ENCODE results near the gene TMEM171. TPM values are rescaled to one million over a fixed set of nuclear protein-coding genes. Genes with fewer than 3 reads are reported as not detected.

TMEM171 gene
- total and polyA plus RNA-seq, 4 donors, result 1.0 to 2.1 (median 1.4) TPM; not detected in 1

DNA sequence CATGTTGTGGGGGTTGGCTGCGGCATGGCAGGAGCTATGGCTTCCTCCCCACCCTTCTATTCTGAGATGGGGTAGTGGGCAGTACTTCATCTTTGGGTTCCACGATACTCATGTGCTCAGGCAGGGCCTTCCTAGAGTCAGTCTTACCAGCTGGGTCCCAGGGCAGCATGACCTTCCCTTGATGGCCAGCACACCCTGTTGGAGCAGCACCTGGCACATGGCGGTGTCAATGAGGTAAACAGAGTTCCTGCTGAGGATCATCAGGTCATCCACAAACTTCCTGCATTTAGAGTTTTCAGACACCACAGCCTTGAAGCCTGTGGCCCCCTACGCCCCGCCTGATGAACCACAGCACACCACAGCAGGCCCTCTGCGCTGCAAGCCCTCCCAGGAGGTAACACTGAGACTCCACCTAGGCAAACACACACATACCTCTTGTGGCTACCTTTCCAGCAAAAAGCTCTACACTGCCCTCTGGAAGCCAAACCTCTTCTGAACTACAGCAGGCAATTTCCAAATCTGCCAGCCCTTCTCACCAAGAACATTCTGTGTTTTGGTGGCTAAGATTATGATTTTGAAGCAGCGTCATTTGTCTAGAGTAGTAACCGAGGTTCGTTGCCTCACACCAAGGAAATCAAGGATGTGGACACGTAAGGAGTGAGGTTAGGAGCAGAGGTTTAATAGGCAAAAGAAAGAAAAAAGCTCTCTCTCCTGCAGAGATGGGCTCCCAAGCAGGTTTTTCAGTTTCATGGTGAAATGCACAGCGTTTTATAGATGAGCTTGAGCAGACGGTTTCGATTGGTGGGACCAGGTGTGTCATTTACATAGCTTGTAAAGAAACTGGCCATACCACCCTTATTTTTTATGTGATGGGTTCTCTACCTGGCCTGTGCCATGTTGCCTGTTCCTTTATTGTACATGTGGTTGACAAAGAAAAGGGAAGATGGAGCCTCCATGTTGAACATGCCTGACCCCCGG, 32.3 kb downstream of the TMEM171 start:
- Histone ChIP-seq H3K9ac (ENCODE audit: low read depth in 1 of 2, low read length in 2 of 2) (no peak overlapping the region), H3K9me3 (ENCODE audit: control insufficient read depth in 4 of 4, low read length in 3 of 4) (no peaks in the 10 kb centered on the region), H3K27ac (ENCODE audit: low read depth in 1 of 2, low read length in 2 of 2) (no peak overlapping the region), H3K4me3 (ENCODE audit: low read depth in 1 of 3, low read length in 3 of 3) (no peak overlapping the region), H3K36me3 (ENCODE audit: control insufficient read depth in 4 of 4, insufficient read depth in 3 of 4, low read depth in 1 of 4, low read length in 3 of 4) (no peaks in the 10 kb centered on the region), H3K4me1 (ENCODE audit: control insufficient read depth in 4 of 4, insufficient read depth in 4 of 4, low read length in 3 of 4) (no peaks in the 10 kb centered on the region), H3K27me3 (ENCODE audit: control insufficient read depth in 4 of 4, insufficient read depth in 4 of 4, low read length in 3 of 4) (no peaks in the 10 kb centered on the region)
- WGBS, result 85% methylated on average over 14 of the region's 14 CpGs
- DNase-seq (ENCODE audit: low spot score), result no peak
- TF ChIP-seq NR2F2 (IDR thresholded peaks at IDR 0.05) (no peak), RAD21 (IDR thresholded peaks at IDR 0.05) (peak; percentile 68 to 76), CTCF (IDR thresholded peaks at IDR 0.05; ENCODE audit: low read depth, low read length, missing input control) (peak; percentile 26), FOXA1 (IDR thresholded peaks at IDR 0.05) (no peak), HNF4A (conservative IDR thresholded peaks at IDR 0.05) (no peak), REST (IDR thresholded peaks at IDR 0.05) (no peak), HNF4G (IDR thresholded peaks at IDR 0.05) (no peak), JUND (IDR thresholded peaks at IDR 0.05) (no peak)
- TF ChIP-seq, protein P1, sequence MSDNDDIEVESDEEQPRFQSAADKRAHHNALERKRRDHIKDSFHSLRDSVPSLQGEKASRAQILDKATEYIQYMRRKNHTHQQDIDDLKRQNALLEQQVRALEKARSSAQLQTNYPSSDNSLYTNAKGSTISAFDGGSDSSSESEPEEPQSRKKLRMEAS (IDR thresholded peaks at IDR 0.05), result no peak
- TF ChIP-seq, protein P2, sequence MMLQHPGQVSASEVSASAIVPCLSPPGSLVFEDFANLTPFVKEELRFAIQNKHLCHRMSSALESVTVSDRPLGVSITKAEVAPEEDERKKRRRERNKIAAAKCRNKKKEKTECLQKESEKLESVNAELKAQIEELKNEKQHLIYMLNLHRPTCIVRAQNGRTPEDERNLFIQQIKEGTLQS (IDR thresholded peaks at IDR 0.05), result no peak

DNA sequence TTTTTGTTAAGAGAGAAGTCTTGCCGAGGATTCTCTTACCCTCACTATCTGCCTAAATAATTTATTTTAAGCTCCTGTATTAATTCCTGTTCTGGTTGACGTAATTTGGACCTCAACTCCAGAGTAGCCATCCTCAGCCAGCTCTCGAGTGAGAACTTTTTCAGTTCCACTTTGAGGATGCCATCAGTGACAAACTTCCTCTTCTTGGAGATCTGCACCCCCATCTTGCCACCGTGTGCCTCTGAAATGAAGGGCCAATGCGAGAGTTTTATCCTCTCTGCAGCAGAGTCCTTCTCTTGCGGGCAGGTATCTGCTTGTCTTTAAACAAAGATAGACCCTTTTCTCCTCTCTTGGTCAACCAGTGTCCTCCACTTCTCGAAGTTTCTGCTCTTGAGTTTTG, 33.1 kb downstream of the TMEM171 start:
- DNase-seq (ENCODE audit: low spot score), result no peak
- Histone ChIP-seq H3K4me1 (ENCODE audit: control insufficient read depth in 4 of 4, insufficient read depth in 4 of 4, low read length in 3 of 4) (no peaks in the 10 kb centered on the region), H3K27ac (ENCODE audit: low read depth in 1 of 2, low read length in 2 of 2) (no peak overlapping the region), H3K9me3 (ENCODE audit: control insufficient read depth in 4 of 4, low read length in 3 of 4) (no peaks in the 10 kb centered on the region), H3K36me3 (ENCODE audit: control insufficient read depth in 4 of 4, insufficient read depth in 3 of 4, low read depth in 1 of 4, low read length in 3 of 4) (no peaks in the 10 kb centered on the region), H3K27me3 (ENCODE audit: control insufficient read depth in 4 of 4, insufficient read depth in 4 of 4, low read length in 3 of 4) (no peaks in the 10 kb centered on the region), H3K9ac (ENCODE audit: low read depth in 1 of 2, low read length in 2 of 2) (no peak overlapping the region), H3K4me3 (ENCODE audit: low read depth in 1 of 3, low read length in 3 of 3) (no peak overlapping the region)
- 68% methylated on average over 7 of the region's 7 CpGs for WGBS
- TF ChIP-seq, protein P1 (IDR thresholded peaks at IDR 0.05), result no peak
- TF ChIP-seq TAF1 (conservative IDR thresholded peaks at IDR 0.05) (no peak), REST (IDR thresholded peaks at IDR 0.05) (no peak)

All from liver (tissue), 9 donors.